ENCODE results near the gene CST9.

- no peak for TF ChIP-seq MAFK (IDR thresholded peaks at IDR 0.05; ENCODE audit: partially characterized antibody)
- TF ChIP-seq CTCF (IDR thresholded peaks at IDR 0.05): no peak
- no peak for TF ChIP-seq RAD21 (conservative IDR thresholded peaks at IDR 0.05 in 1 of 2, IDR thresholded peaks at IDR 0.05 in 1 of 2)
- no peak for TF ChIP-seq BHLHE40 (IDR thresholded peaks at IDR 0.05; ENCODE audit: low read depth, low read length)
- no peak for TF ChIP-seq POLR2A (IDR thresholded peaks at IDR 0.05; ENCODE audit: low read length)
- no peak for TF ChIP-seq JUN (IDR thresholded peaks at IDR 0.05)
- TF ChIP-seq SMC3 (IDR thresholded peaks at IDR 0.05): no peak
- no peak for TF ChIP-seq E2F6 (IDR thresholded peaks at IDR 0.05; ENCODE audit: borderline replicate concordance, low read depth)
- TF ChIP-seq EP300 (IDR thresholded peaks at IDR 0.05): no peak
- no peak for TF ChIP-seq ZNF302 (CRISPR knock-in tag; IDR thresholded peaks at IDR 0.05)
- TF ChIP-seq ZSCAN20 (CRISPR knock-in tag; IDR thresholded peaks at IDR 0.05): no peak
- TF ChIP-seq CEBPB (IDR thresholded peaks at IDR 0.05): no peak
- no peak for TF ChIP-seq CHD2 (IDR thresholded peaks at IDR 0.05; ENCODE audit: low read length, partially characterized antibody)
Observed at GRCh38 chr20:23582293-23582692, 23.4 kb downstream of the CST9 start.

Measured in A549 (cell line).